AG09309 (cell line): Measurements from ENCODE around the gene KLF15.

Experiments used
- DNase-seq: peaks from one replicate; pipeline ENCODE4 v3.0.0-alpha.2; 2010; ENCODE audit warnings: low read depth
- H3K4me3 ChIP-seq: 2 replicates; pipeline ENCODE4 v1.5.1; 2011; ENCODE audit warnings: mild to moderate bottlenecking, low read depth, low read length, moderate library complexity; ENCODE audit not compliant: control insufficient read depth
- TF ChIP-seq, protein P1 (sequence below): IDR thresholded peaks from 2 replicates; pipeline ENCODE4 v1.5.1; 2011; ENCODE audit warnings: mild to moderate bottlenecking, low read depth, low read length, inconsistent platforms; ENCODE audit not compliant: insufficient read depth, control insufficient read depth; ENCODE audit errors: missing control alignments

KLF15 gene

GRCh38 chr3:126343649-126344035 lies 13.6 kb downstream of the KLF15 start:
- TF ChIP-seq, protein P1, sequence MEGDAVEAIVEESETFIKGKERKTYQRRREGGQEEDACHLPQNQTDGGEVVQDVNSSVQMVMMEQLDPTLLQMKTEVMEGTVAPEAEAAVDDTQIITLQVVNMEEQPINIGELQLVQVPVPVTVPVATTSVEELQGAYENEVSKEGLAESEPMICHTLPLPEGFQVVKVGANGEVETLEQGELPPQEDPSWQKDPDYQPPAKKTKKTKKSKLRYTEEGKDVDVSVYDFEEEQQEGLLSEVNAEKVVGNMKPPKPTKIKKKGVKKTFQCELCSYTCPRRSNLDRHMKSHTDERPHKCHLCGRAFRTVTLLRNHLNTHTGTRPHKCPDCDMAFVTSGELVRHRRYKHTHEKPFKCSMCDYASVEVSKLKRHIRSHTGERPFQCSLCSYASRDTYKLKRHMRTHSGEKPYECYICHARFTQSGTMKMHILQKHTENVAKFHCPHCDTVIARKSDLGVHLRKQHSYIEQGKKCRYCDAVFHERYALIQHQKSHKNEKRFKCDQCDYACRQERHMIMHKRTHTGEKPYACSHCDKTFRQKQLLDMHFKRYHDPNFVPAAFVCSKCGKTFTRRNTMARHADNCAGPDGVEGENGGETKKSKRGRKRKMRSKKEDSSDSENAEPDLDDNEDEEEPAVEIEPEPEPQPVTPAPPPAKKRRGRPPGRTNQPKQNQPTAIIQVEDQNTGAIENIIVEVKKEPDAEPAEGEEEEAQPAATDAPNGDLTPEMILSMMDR, result no peak
- no peak overlapping the region for H3K4me3 ChIP-seq
- no peak for DNase-seq

DNA sequence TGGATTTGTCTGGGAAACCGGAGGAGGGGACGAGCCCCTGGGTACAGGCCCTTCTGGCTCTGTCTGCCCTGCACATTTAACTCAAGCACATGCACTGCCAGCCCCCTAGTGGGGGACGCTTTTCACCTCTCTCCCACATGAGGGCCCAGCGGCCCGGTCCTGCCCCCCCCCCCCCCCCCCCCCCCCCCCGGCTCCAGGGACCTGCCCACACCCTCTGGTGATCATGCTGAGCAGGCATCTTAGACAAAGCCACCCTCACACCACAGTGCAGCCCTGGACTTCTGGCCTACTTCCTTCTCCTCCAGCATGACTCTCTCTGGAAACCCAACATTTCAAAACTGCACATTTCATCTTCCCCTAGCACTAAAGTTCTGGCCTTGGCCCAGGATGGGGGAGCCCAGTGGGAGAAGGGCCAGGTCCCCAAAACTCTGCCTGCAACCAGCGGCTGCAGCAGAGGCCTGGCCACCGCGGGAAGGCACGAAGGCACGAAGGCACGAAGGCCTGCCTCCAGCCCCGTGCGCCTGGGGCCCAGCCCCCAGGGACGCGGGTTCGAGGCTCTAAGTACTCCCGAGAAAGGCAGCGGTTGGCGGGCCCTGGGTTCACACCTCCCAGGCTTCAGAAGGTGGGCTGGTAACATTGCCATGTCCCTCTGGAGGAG lies 14.1 kb downstream of the KLF15 start:
- DNase-seq, result no peak
- TF ChIP-seq, protein P1, result no peak
- H3K4me3 ChIP-seq, result no peak overlapping the region

GRCh38 chr3:126342211-126342610 lies 15.0 kb downstream of the KLF15 start:
- no peak for DNase-seq
- H3K4me3 ChIP-seq, result no peak overlapping the region
- TF ChIP-seq, protein P1, result no peak

- no peak overlapping the region for H3K4me3 ChIP-seq
- TF ChIP-seq, protein P1, result no peak
- no peak for DNase-seq
Measured at GRCh38 chr3:126341755-126342150, 15.5 kb downstream of the KLF15 start.

- no peak for DNase-seq
- TF ChIP-seq, protein P1, result no peak
- no peak overlapping the region for H3K4me3 ChIP-seq
Measured at GRCh38 chr3:126340943-126341754, 16.1 kb downstream of the KLF15 start.

DNA sequence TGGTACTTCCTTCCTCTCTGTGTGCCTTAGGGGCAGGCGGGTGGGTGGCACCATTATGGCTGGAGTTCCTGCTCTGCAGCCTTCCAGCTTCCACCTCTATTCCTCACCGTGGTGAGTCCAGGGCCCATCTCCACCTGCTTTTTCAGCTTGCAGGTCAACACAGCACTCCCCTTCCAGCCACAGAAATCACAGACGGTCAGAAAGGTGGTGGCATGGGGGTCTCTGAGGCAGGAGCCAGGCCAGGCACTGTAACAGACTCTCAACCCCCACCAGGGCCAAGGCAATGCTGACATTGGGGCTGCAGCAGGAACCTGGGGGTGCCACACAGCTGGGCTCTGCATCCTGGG lies 16.6 kb downstream of the KLF15 start:
- TF ChIP-seq, protein P1, result no peak
- no peak for DNase-seq
- no peak overlapping the region for H3K4me3 ChIP-seq
